ENCODE data around the gene SYNE3. TPM values are rescaled to one million over a fixed set of nuclear protein-coding genes. Genes with fewer than 3 reads are reported as not detected.
A peak's percentile ranks its signal among the peaks of the same experiment; 100 is the strongest.

SYNE3 gene
- total RNA-seq, 5 donors from 2014 or later (not counting 1 experiment from before 2014, with no cell fraction given): 55.6 to 92.3 (median 77.8) TPM

DNA sequence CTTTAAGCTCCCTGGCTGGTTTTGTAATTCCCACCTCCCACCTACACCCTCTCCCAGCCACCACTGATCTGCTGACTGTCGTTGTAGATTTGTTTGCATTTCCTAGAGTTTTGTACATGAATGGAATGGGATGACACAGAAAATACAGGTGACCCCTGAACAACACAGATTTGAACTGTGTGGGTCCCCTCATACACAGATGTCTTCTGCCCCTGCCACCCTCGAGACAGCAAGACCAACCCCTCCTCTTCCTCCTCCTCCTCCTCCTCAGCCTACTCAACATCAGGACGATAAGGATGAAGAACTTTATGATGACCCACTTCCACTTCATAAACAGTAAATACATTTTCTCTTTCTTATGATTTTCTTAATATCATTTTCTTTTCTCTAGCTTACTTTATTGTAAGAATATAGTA, 28.8 kb downstream of the SYNE3 start:
- Mint-ChIP-seq H3K4me3 (no peak overlapping the region), H3K4me1 (peaks cover 57 to 80% (median 72%) of the 10 kb centered on the region in 3 donors), H3K36me3 (peaks cover 22% of the 10 kb centered on the region), H3K27ac (peak overlapping the region; percentile 57 to 71), H3K27me3 (no peaks in the 10 kb centered on the region), H3K9me3 (peaks cover 0 to 8% (median 0%) of the 10 kb centered on the region in 3 donors)
- H3K4me3 ChIP-seq (ENCODE audit: control insufficient read depth in 1 of 2, extremely low read depth in 1 of 2, low read length in 1 of 2): no peak overlapping the region
- ATAC-seq (replicated peaks in 1 of 4): no peak
- no peaks in the 10 kb centered on the region for H3K27me3 ChIP-seq (replicated peaks in 1 of 2; ENCODE audit: control insufficient read depth in 2 of 2, extremely low read depth in 1 of 2, insufficient read depth in 2 of 2, low read length in 1 of 2)
- H3K27ac ChIP-seq (ENCODE audit: low read length): no peak overlapping the region
- H3K4me1 ChIP-seq (ENCODE audit: control insufficient read depth in 1 of 2, extremely low read depth in 1 of 2, insufficient read depth in 2 of 2, low read length in 2 of 2): peaks cover 0 to 30% of the 10 kb centered on the region in 2 experiments
- ChIA-PET CTCF (no interaction called here), POLR2A (no interaction called here)
- H3K36me3 ChIP-seq (ENCODE audit: control insufficient read depth in 2 of 2, extremely low read depth in 1 of 2, insufficient read depth in 1 of 2, low read length in 1 of 2): peaks cover 3 to 16% of the 10 kb centered on the region in 2 donors
- DNase-seq: no peak
- WGBS (ENCODE audit: insufficient coverage): 91% methylated on average over 1 of the region's 3 CpGs
- peaks cover 2% of the 10 kb centered on the region for H3K9me3 ChIP-seq

DNA sequence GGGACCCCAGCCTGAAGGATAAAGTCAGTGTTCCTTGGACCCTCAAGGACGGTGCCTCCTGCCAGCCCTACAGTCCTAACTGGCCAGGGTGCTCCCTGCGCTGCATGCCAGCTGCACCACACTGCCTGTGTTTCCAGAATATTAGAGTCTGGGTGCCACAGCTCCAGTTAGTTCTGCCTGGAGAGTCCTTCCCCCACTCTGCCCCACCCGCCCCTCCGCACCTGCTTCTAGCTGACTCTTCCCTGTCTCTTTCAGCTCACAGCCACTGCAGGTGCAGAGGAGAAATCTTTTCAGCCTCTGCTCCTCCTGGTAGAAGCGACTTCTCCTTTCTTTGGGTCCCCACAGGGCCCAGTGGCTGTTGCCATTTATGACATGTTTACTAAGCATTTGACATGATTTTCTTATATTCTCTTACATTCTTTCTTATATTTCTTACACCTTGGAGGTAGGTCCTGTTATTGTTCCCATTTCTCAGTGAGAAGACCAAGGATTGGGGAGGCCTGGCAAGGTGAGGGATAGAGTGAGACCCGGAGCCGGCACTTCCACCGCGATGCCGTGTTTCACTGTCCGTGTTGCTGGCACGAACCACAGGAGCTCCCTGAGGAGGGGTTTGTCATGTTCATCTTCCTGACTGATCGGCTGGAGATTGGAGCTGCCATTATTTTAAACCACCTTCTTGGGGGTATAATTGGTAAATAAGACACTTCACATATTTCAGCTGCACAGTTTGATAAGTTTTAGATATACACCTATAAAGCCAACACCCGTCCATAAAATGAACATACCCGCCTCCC, 29.4 kb downstream of the SYNE3 start:
- H3K36me3 ChIP-seq (ENCODE audit: control insufficient read depth in 2 of 2, extremely low read depth in 1 of 2, insufficient read depth in 1 of 2, low read length in 1 of 2): peaks cover 6 to 14% of the 10 kb centered on the region in 2 donors
- WGBS (ENCODE audit: insufficient coverage): 99% methylated on average over 9 of the region's 15 CpGs
- ChIA-PET CTCF (no interaction called here), POLR2A (no interaction called here)
- DNase-seq (peak in 1 of 35 experiments; percentile 19), ATAC-seq (replicated peaks in 1 of 4) (no peak)
- peaks cover 1% of the 10 kb centered on the region for H3K9me3 ChIP-seq
- peaks cover 17% of the 10 kb centered on the region for H3K36me3 Mint-ChIP-seq
- no peak overlapping the region for H3K4me3 Mint-ChIP-seq
- no peak overlapping the region for H3K4me3 ChIP-seq (ENCODE audit: control insufficient read depth in 1 of 2, extremely low read depth in 1 of 2, low read length in 1 of 2)
- H3K27me3 ChIP-seq (replicated peaks in 1 of 2; ENCODE audit: control insufficient read depth in 2 of 2, extremely low read depth in 1 of 2, insufficient read depth in 2 of 2, low read length in 1 of 2): no peaks in the 10 kb centered on the region
- H3K4me1 Mint-ChIP-seq: peaks cover 57 to 81% (median 71%) of the 10 kb centered on the region in 3 donors
- H3K4me1 ChIP-seq (ENCODE audit: control insufficient read depth in 1 of 2, extremely low read depth in 1 of 2, insufficient read depth in 2 of 2, low read length in 2 of 2): peaks cover 0 to 34% of the 10 kb centered on the region in 2 experiments
- peaks cover 0 to 3% (median 0%) of the 10 kb centered on the region in 3 donors for H3K9me3 Mint-ChIP-seq
- no peaks in the 10 kb centered on the region for H3K27me3 Mint-ChIP-seq
- H3K27ac ChIP-seq (ENCODE audit: low read length): no peak overlapping the region
- H3K27ac Mint-ChIP-seq: peak overlapping the region; percentile 67 to 82

- no peak for DNase-seq
- Mint-ChIP-seq H3K27ac (peak overlapping the region; percentile 44 to 56), H3K4me1 (peaks cover 52 to 82% (median 71%) of the 10 kb centered on the region in 3 donors), H3K9me3 (no peaks in the 10 kb centered on the region), H3K27me3 (no peaks in the 10 kb centered on the region), H3K36me3 (peaks cover 9% of the 10 kb centered on the region), H3K4me3 (no peak overlapping the region)
- Histone ChIP-seq H3K9me3 (no peaks in the 10 kb centered on the region), H3K27ac (ENCODE audit: low read length) (no peak overlapping the region), H3K27me3 (replicated peaks in 1 of 2; ENCODE audit: control insufficient read depth in 2 of 2, extremely low read depth in 1 of 2, insufficient read depth in 2 of 2, low read length in 1 of 2) (no peaks in the 10 kb centered on the region), H3K36me3 (ENCODE audit: control insufficient read depth in 2 of 2, extremely low read depth in 1 of 2, insufficient read depth in 1 of 2, low read length in 1 of 2) (peaks cover 6 to 16% of the 10 kb centered on the region in 2 donors), H3K4me3 (ENCODE audit: control insufficient read depth in 1 of 2, extremely low read depth in 1 of 2, low read length in 1 of 2) (no peak overlapping the region), H3K4me1 (ENCODE audit: control insufficient read depth in 1 of 2, extremely low read depth in 1 of 2, insufficient read depth in 2 of 2, low read length in 2 of 2) (peaks cover 0 to 41% of the 10 kb centered on the region in 2 experiments)
- ChIA-PET POLR2A (no interaction called here), CTCF (no interaction called here)
- ATAC-seq (replicated peaks in 1 of 4): no peak
- WGBS (ENCODE audit: insufficient coverage): 91% methylated on average over 6 of the region's 7 CpGs
These were observed 31.1 kb downstream of the SYNE3 start for GRCh38 chr14:95485222-95485819.

GRCh38 chr14:95484296-95484695, 32.2 kb downstream of the SYNE3 start:
- Mint-ChIP-seq H3K27me3 (no peaks in the 10 kb centered on the region), H3K4me3 (no peak overlapping the region), H3K27ac (peak overlapping the region; percentile 31 to 55), H3K36me3 (peaks cover 14% of the 10 kb centered on the region), H3K4me1 (peaks cover 58 to 84% (median 74%) of the 10 kb centered on the region in 3 donors), H3K9me3 (no peaks in the 10 kb centered on the region)
- ChIA-PET POLR2A (no interaction called here), CTCF (no interaction called here)
- Histone ChIP-seq H3K36me3 (ENCODE audit: control insufficient read depth in 2 of 2, extremely low read depth in 1 of 2, insufficient read depth in 1 of 2, low read length in 1 of 2) (peaks cover 6 to 21% of the 10 kb centered on the region in 2 donors), H3K4me1 (ENCODE audit: control insufficient read depth in 1 of 2, extremely low read depth in 1 of 2, insufficient read depth in 2 of 2, low read length in 2 of 2) (peaks cover 0 to 51% of the 10 kb centered on the region in 2 experiments), H3K9me3 (no peaks in the 10 kb centered on the region), H3K27ac (ENCODE audit: low read length) (no peak overlapping the region), H3K4me3 (ENCODE audit: control insufficient read depth in 1 of 2, extremely low read depth in 1 of 2, low read length in 1 of 2) (no peak overlapping the region), H3K27me3 (replicated peaks in 1 of 2; ENCODE audit: control insufficient read depth in 2 of 2, extremely low read depth in 1 of 2, insufficient read depth in 2 of 2, low read length in 1 of 2) (no peaks in the 10 kb centered on the region)
- ATAC-seq (replicated peaks in 1 of 4) (no peak), DNase-seq (no peak)
- WGBS (ENCODE audit: insufficient coverage): 97% methylated on average over 5 of the region's 5 CpGs

- H3K27me3 Mint-ChIP-seq: no peaks in the 10 kb centered on the region
- Histone ChIP-seq H3K4me1 (ENCODE audit: control insufficient read depth in 1 of 2, extremely low read depth in 1 of 2, insufficient read depth in 2 of 2, low read length in 2 of 2) (peaks cover 0 to 51% of the 10 kb centered on the region in 2 experiments), H3K27ac (ENCODE audit: low read length) (no peak overlapping the region), H3K36me3 (ENCODE audit: control insufficient read depth in 2 of 2, extremely low read depth in 1 of 2, insufficient read depth in 1 of 2, low read length in 1 of 2) (peaks cover 6 to 21% of the 10 kb centered on the region in 2 donors), H3K27me3 (replicated peaks in 1 of 2; ENCODE audit: control insufficient read depth in 2 of 2, extremely low read depth in 1 of 2, insufficient read depth in 2 of 2, low read length in 1 of 2) (no peaks in the 10 kb centered on the region), H3K4me3 (ENCODE audit: control insufficient read depth in 1 of 2, extremely low read depth in 1 of 2, low read length in 1 of 2) (no peak overlapping the region), H3K9me3 (no peaks in the 10 kb centered on the region)
- peaks cover 14% of the 10 kb centered on the region for H3K36me3 Mint-ChIP-seq
- H3K4me3 Mint-ChIP-seq: no peak overlapping the region
- CTCF ChIA-PET: no interaction called here
- WGBS (ENCODE audit: insufficient coverage): 83% methylated on average over 7 of the region's 14 CpGs
- POLR2A ChIA-PET: no interaction called here
- ATAC-seq (replicated peaks in 1 of 4) (no peak), DNase-seq (no peak)
- H3K4me1 Mint-ChIP-seq: peaks cover 60 to 81% (median 71%) of the 10 kb centered on the region in 3 donors
- H3K27ac Mint-ChIP-seq: peak overlapping the region; percentile 64 to 66
- H3K9me3 Mint-ChIP-seq: no peaks in the 10 kb centered on the region
These were observed 32.9 kb downstream of the SYNE3 start for GRCh38 chr14:95483309-95484165.

GRCh38 chr14:95482627-95483308, 33.7 kb downstream of the SYNE3 start:
- Histone ChIP-seq H3K27ac (ENCODE audit: low read length) (no peak overlapping the region), H3K4me3 (ENCODE audit: control insufficient read depth in 1 of 2, extremely low read depth in 1 of 2, low read length in 1 of 2) (no peak overlapping the region), H3K27me3 (replicated peaks in 1 of 2; ENCODE audit: control insufficient read depth in 2 of 2, extremely low read depth in 1 of 2, insufficient read depth in 2 of 2, low read length in 1 of 2) (no peaks in the 10 kb centered on the region), H3K36me3 (ENCODE audit: control insufficient read depth in 2 of 2, extremely low read depth in 1 of 2, insufficient read depth in 1 of 2, low read length in 1 of 2) (peaks cover 6 to 19% of the 10 kb centered on the region in 2 donors), H3K9me3 (no peaks in the 10 kb centered on the region), H3K4me1 (ENCODE audit: control insufficient read depth in 1 of 2, extremely low read depth in 1 of 2, insufficient read depth in 2 of 2, low read length in 2 of 2) (peaks cover 0 to 58% of the 10 kb centered on the region in 2 experiments)
- POLR2A ChIA-PET: no interaction called here
- H3K36me3 Mint-ChIP-seq: peaks cover 15% of the 10 kb centered on the region
- WGBS (ENCODE audit: insufficient coverage): 88% methylated on average over 10 of the region's 12 CpGs
- H3K9me3 Mint-ChIP-seq: no peaks in the 10 kb centered on the region
- ATAC-seq (replicated peaks in 1 of 4): no peak
- H3K4me3 Mint-ChIP-seq: no peak overlapping the region
- CTCF ChIA-PET: no interaction called here
- H3K4me1 Mint-ChIP-seq: peaks cover 67 to 78% (median 72%) of the 10 kb centered on the region in 3 donors
- peak overlapping the region; percentile 31 to 64 for H3K27ac Mint-ChIP-seq
- no peaks in the 10 kb centered on the region for H3K27me3 Mint-ChIP-seq
- no peak for DNase-seq
